Testis (tissue), 3 donors: ENCODE measurements around the gene BEST2. TPM values are rescaled to one million over a fixed set of nuclear protein-coding genes. Genes with fewer than 3 reads are reported as not detected.
"Not testable (repeated sequence)": the region's sequence is repeated elsewhere in the genome, so short reads cannot be mapped to it uniquely, and the experiment has no call there.

Source experiments
- DNase-seq: peaks from one replicate; pipeline ENCODE4 v3.0.0-alpha.2; 2019
- H3K27ac ChIP-seq, 2 donors: fragments of 200-600 bp; sonication (generic); one replicate each; pipeline ENCODE4 v1.5.1; 2019
- H3K27me3 ChIP-seq: fragments of 200-600 bp; sonication (generic); one replicate; pipeline ENCODE4 v1.5.1; 2019
- H3K36me3 ChIP-seq: fragments of 200-600 bp; sonication (generic); one replicate; pipeline ENCODE4 v1.5.1; 2017; ENCODE audit warnings: low read depth; ENCODE audit errors: missing control alignments
- H3K4me1 ChIP-seq: fragments of 200-600 bp; sonication (generic); one replicate; pipeline ENCODE4 v1.5.1; 2019
- H3K4me3 ChIP-seq, 2 donors: fragments of 200-600 bp; sonication (generic); one replicate each; pipeline ENCODE4 v1.5.1; 2017 to 2019
- H3K9me3 ChIP-seq: fragments of 200-600 bp; sonication (generic); one replicate; pipeline ENCODE4 v1.5.1; 2017
- POLR2A ChIP-seq: fragments of 450-650 bp; IDR thresholded peaks from one replicate; pipeline ENCODE4 v1.6.1; 2017; ENCODE audit warnings: antibody characterized with exemption, mild to moderate bottlenecking, moderate library complexity
- WGBS, 2 donors: methylation state at CpG; one replicate each; pipeline ENCODE4 v1.1.5; 2018; 5-methylcytosine and 5-hydroxymethylcytosine counted together
- intact Hi-C: fragments of 100-400 bp; cut with DNase I; formaldehyde crosslinking; loops from one replicate; pipeline ENCODE4 v1.15.1; 2023; ENCODE audit warnings: low total_unique reads
- polyA plus RNA-seq: library from polyadenylated mRNA; stranded (reverse); fragments of 350-450 nt; fragmentation: Illumina TruSeq; extraction: RNeasy Lipid Tissue Mini Kit (QIAGEN cat#74804); gene quantifications from one replicate; pipeline ENCODE4 v1.2.3, GENCODE V29; 2014; ENCODE audit warnings: low read depth, low replicate concordance; ENCODE audit not compliant: insufficient read depth
- total RNA-seq, 2 donors: library from RNA; depleted of rRNA; stranded (reverse); fragments of >200 nt; gene quantifications; one replicate each; pipeline ENCODE4 v1.2.3, GENCODE V29; 2016
- TF ChIP-seq, protein P1 (sequence below), 3 experiments: fragments of 450-650 bp in 2 of 3; fragments of 200-600 bp in 1 of 3; sonication (generic) in 1 of 3; IDR thresholded peaks; one replicate each; pipeline ENCODE4 v1.5.1; 2016 to 2019; ENCODE audit warnings: antibody characterized with exemption in 3 of 3, mild to moderate bottlenecking in 2 of 3, moderate library complexity in 1 of 3

The BEST2 gene
- total and polyA plus RNA-seq, 3 donors from 2014 or later: 0.50 to 0.87 TPM; not detected in 1

DNA sequence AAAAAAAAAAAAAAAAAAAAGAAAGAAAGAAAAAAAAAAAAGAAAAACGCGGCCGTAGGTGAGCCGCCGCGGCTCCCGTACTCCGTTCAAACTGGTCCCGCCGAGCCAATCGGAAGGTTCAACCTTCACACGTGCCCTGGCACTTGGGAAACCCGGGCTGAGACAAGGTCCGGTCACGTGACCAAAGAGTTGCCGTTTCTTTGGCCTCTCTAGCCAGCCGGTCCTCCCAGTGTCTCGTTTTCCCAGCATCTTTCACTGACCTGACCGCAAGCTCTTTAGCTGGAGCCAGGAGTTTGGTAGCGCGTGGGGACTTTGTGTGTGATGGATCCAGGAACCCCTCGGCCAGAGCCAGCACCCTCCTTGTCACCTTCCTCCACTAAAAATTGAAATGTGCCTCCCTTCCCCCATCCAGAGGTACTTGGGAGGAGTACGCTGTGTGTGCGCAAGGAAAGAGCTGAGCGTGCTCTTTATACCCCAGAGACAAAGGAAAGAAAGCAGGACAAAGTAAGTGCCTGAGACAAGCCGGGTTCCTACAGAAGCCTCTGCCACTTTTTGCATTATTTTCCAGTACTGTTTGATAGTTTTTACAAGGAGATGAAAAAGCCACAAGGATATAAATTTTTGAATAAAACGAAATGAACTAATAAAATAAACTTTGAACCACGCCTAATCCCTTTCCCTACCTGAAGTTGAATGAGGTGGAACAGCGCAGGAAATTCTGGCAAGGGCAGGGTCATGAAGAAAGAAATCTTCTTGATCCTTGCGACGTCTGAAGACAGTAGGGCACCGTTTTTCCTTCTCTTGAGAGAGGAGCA is 28.8 kb upstream of the BEST2 start:
- intact Hi-C loops: no loop called here
- Histone ChIP-seq H3K4me3 (peak overlapping the region; percentile 75 to 78), H3K36me3 (no peaks in the 10 kb centered on the region), H3K9me3 (no peaks in the 10 kb centered on the region), H3K27me3 (no peaks in the 10 kb centered on the region), H3K4me1 (peaks cover 22% of the 10 kb centered on the region), H3K27ac (peak overlapping the region; percentile 88 to 95)
- TF ChIP-seq, protein P1, sequence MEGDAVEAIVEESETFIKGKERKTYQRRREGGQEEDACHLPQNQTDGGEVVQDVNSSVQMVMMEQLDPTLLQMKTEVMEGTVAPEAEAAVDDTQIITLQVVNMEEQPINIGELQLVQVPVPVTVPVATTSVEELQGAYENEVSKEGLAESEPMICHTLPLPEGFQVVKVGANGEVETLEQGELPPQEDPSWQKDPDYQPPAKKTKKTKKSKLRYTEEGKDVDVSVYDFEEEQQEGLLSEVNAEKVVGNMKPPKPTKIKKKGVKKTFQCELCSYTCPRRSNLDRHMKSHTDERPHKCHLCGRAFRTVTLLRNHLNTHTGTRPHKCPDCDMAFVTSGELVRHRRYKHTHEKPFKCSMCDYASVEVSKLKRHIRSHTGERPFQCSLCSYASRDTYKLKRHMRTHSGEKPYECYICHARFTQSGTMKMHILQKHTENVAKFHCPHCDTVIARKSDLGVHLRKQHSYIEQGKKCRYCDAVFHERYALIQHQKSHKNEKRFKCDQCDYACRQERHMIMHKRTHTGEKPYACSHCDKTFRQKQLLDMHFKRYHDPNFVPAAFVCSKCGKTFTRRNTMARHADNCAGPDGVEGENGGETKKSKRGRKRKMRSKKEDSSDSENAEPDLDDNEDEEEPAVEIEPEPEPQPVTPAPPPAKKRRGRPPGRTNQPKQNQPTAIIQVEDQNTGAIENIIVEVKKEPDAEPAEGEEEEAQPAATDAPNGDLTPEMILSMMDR (IDR thresholded peaks at IDR 0.05): no peak
- TF ChIP-seq POLR2A: no peak
- 1% methylated on average over 30 to 32 of the region's 32 CpGs for WGBS, 2 donors
- peak; percentile 99 for DNase-seq

DNA sequence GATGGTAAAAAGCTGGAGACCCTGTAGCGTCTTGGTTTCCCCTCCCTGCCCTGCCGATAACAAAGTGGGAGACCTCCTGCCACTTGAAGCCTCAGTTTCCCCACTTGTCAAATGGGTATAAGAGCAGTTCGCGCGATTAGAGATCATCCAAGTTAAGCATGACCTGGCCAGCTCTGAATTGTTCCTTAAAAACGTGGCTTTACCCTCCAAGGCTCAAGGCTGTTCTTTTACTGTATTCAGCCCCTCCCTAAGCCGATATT is 28.3 kb upstream of the BEST2 start:
- peaks cover 22% of the 10 kb centered on the region for H3K4me1 ChIP-seq
- peak overlapping the region; percentile 19 to 75 for H3K4me3 ChIP-seq
- H3K36me3 ChIP-seq: no peaks in the 10 kb centered on the region
- intact Hi-C loops: no loop called here
- 0 to 1% methylated on average over 7 of the region's 7 CpGs for WGBS, 2 donors
- DNase-seq: no peak
- H3K27ac ChIP-seq: peak overlapping the region; percentile 2 to 95
- no peaks in the 10 kb centered on the region for H3K9me3 ChIP-seq
- TF ChIP-seq, protein P1 (IDR thresholded peaks at IDR 0.05): no peak
- no peak for TF ChIP-seq POLR2A
- no peaks in the 10 kb centered on the region for H3K27me3 ChIP-seq

DNA sequence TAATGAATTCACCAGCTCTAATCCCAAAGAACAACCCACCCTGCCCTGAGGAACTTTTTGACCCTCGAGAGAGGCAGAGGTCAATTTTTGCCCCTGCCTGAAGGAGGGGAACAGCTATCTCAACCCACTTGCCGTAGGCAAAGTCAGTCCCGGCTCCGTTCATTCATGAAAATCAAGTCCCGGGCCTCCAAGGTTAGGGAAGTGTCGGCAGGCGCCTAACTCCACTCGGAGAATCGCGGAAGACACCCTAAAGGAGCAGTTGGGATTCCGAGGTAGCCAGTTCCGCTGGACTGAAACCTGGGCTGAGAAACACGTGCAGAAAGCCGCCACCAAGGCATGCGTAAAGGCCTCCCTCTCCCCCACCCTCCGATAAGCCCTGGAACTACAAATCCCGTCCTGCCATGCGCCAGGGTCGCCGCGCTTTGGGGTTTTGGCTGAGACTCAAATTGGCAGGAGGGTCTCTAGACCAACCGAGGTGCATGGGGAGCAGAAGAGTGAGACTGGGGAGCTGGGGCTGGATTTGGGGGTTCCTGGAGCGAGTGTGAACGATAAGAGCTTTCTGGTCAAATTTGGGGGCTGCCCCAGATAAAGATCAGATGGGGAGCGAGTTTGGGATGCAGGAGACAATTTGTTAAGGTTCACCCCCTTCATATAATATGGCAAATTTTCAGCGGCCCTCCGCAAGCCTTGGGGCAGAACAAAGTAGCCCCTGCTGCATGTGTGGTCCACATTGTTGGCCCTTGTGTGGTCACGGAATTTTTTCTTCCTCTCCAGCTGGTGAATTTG is 27.8 kb upstream of the BEST2 start, which contains the start of gene TNPO2:
Gene TNPO2 (minus strand): TSS at position 292 of the 786 bp plus-strand sequence. CDS start 2,955 bp downstream, outside the sequence.
- no peaks in the 10 kb centered on the region for H3K9me3 ChIP-seq
- intact Hi-C loops: no loop called here
- 2 to 4% methylated on average over 22 to 28 of the region's 28 CpGs for WGBS, 2 donors

DNA sequence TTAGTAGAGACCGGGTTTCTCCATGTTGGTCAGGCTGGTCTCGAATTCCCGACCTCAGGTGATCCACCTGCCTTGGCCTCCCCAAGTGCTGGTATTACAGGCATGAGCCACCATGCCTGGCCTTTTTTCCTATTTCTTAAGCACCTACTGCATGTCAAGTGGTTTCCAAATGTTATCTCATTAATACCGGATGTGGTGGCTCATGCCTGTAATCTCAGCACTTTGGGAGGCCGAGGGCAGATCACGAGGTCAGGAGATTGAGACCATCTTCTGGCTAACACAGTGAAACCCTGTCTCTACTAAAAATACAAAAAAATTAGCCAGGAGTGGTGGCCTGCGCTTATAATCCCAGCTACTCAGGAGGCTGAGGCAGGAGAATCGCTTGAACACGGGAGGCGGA is 26.0 kb upstream of the BEST2 start:
- intact Hi-C loops: not testable (repeated sequence)

More for the DNA sequence above, 27.8 kb upstream of the BEST2 start, which contains the start of gene TNPO2:
- TF ChIP-seq POLR2A: no peak
- TF ChIP-seq, protein P1 (IDR thresholded peaks at IDR 0.05): no peak
- DNase-seq: peak; percentile 80
- Histone ChIP-seq H3K4me3 (peak within 1 kb of the TSS; percentile 75 to 78), H3K36me3 (no peaks in the 10 kb centered on the region), H3K27me3 (no peaks in the 10 kb centered on the region), H3K4me1 (peaks cover 22% of the 10 kb centered on the region), H3K27ac (peak within 1 kb of the TSS; percentile 2 to 95)

DNA sequence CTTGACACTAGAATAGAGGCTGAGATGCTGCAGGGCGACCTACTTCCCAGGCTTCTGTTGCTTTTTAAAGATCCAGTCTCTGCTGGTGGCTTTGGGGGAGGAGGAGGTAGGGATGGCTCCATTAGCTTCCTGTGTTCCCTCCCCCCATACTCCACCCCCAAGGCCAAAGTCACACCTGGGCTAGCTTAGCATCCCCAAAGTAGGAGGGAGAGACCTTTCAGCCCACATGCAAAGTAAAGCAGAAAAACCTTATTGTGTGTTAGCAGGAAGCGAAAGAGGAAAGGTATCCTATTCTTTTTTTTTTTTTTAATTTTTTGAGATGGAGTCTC is 24.6 kb upstream of the BEST2 start:
- peaks cover 14% of the 10 kb centered on the region for H3K4me1 ChIP-seq
- WGBS, 2 donors: 91 to 98% methylated on average over 2 of the region's 2 CpGs
- H3K27me3 ChIP-seq: no peaks in the 10 kb centered on the region
- no peak overlapping the region for H3K4me3 ChIP-seq
- intact Hi-C loops: no loop called here
- H3K9me3 ChIP-seq: no peaks in the 10 kb centered on the region
- H3K36me3 ChIP-seq: no peaks in the 10 kb centered on the region
- TF ChIP-seq, protein P1 (IDR thresholded peaks at IDR 0.05): no peak
- TF ChIP-seq POLR2A: no peak
- H3K27ac ChIP-seq: no peak overlapping the region
- no peak for DNase-seq

More for the DNA sequence above, 26.0 kb upstream of the BEST2 start:
- WGBS, 2 donors: 85 to 91% methylated on average over 10 of the region's 10 CpGs
- not testable (repeated sequence) for H3K36me3 ChIP-seq, H3K9me3 ChIP-seq, DNase-seq, H3K4me3 ChIP-seq, H3K27me3 ChIP-seq, H3K27ac ChIP-seq
- peaks cover 17% of the 10 kb centered on the region for H3K4me1 ChIP-seq
